ENCODE results near the gene ZFP1. TPM values are rescaled to one million over a fixed set of nuclear protein-coding genes. Genes with fewer than 3 reads are reported as not detected.
A peak's percentile ranks its signal among the peaks of the same experiment; 100 is the strongest.

The ZFP1 gene
- total and polyA plus RNA-seq, 2 experiments from 2014 or later: 4.8 to 12.5 TPM

DNA sequence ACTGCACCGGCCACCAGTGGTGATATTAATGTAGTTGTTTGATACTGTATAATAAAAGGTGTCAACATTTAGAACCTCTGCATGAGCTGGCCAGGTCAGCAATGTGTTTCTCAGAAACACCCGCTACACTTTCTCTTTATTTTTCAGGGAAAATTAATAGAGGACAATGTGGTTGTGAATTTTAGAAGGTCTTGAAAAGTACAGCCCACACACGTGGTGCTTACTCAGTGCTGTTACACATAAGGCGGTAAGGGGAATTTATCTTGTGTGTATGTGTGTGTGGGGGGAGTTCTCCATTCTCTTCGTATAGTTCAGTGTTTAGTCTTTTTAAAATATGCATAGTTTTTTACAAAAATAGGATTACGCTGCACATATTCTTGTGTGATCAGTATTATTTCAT lies 4.4 kb upstream of the ZFP1 start (continued):
- TF ChIP-seq, protein P1, sequence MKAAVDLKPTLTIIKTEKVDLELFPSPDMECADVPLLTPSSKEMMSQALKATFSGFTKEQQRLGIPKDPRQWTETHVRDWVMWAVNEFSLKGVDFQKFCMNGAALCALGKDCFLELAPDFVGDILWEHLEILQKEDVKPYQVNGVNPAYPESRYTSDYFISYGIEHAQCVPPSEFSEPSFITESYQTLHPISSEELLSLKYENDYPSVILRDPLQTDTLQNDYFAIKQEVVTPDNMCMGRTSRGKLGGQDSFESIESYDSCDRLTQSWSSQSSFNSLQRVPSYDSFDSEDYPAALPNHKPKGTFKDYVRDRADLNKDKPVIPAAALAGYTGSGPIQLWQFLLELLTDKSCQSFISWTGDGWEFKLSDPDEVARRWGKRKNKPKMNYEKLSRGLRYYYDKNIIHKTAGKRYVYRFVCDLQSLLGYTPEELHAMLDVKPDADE (IDR thresholded peaks at IDR 0.05): no peak
- TF ChIP-seq CREB1 (CRISPR knock-in tag; IDR thresholded peaks at IDR 0.05; ENCODE audit: low read depth) (no peak), NANOG (IDR thresholded peaks at IDR 0.05; ENCODE audit: borderline replicate concordance) (no peak), POLR2AphosphoS5 (IDR thresholded peaks at IDR 0.05; ENCODE audit: low read depth) (no peak), ZNF331 (CRISPR knock-in tag; IDR thresholded peaks at IDR 0.05; ENCODE audit: low read depth) (no peak), EZH2phosphoT487 (IDR thresholded peaks at IDR 0.05; ENCODE audit: unreplicated experiment) (no peak), EZH2 (IDR thresholded peaks at IDR 0.05; ENCODE audit: low read depth, unreplicated experiment) (no peak)

DNA sequence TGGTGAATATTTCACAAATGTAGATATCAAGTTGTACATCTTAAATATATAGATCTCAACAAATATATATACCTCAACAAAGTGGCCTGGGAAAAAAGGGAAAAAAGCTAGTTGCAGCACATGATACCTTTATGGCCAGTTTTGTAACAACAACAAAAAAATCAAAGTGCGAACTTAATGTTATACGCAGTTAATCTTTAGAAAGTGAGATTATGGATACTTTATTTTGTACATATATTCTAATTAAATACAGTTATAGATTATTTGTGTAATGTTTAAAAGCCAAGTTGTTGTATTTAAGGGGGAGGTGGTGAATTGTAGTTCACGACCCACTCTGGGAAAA lies 385 bp upstream of the ZFP1 start:
- Mint-ChIP-seq H3K36me3 (ENCODE audit: low read depth) (peaks cover 30% of the 10 kb centered on the region), H3K4me3 (peak overlapping the region; percentile 96; the same call in 2 of the 3 replicates), H3K4me1 (no peaks in the 10 kb centered on the region), H3K27ac (no peak overlapping the region), H3K9me3 (peaks cover 46% of the 10 kb centered on the region), H3K27me3 (ENCODE audit: insufficient read depth, low read depth, poor library complexity) (peaks cover 10% of the 10 kb centered on the region)
- Histone ChIP-seq H3K4me2 (peak overlapping the region; percentile 78), H4K20me1 (replicated peaks; ENCODE audit: insufficient read depth) (no peaks in the 10 kb centered on the region), H3K27me3 (ENCODE audit: insufficient read depth) (no peaks in the 10 kb centered on the region), H2AFZ (no peak overlapping the region), H3F3A (replicated peaks; ENCODE audit: low read depth) (0 out of 2 replicates have a peak, but pooled peaks cover 3% of the 10 kb centered on the region), H3K4me1 (ENCODE audit: insufficient read depth) (no peaks in the 10 kb centered on the region), H3K27ac (ENCODE audit: low read depth) (no peak overlapping the region), H3K79me2 (replicated peaks; ENCODE audit: insufficient read depth) (peaks cover 40% of the 10 kb centered on the region), H3K9me2 (ENCODE audit: insufficient read depth) (no peaks in the 10 kb centered on the region; the same call in 1 of the 2 replicates), H3K36me3 (ENCODE audit: insufficient read depth) (no peaks in the 10 kb centered on the region; the same call in 1 of the 2 replicates), H3K4me3 (0 out of 2 replicates have a peak overlapping the region, but pooled peaks have one; percentile 98)
- DNase-seq (ENCODE audit: low spot score): no peak
- no peak for ATAC-seq
- TF ChIP-seq, protein P2, sequence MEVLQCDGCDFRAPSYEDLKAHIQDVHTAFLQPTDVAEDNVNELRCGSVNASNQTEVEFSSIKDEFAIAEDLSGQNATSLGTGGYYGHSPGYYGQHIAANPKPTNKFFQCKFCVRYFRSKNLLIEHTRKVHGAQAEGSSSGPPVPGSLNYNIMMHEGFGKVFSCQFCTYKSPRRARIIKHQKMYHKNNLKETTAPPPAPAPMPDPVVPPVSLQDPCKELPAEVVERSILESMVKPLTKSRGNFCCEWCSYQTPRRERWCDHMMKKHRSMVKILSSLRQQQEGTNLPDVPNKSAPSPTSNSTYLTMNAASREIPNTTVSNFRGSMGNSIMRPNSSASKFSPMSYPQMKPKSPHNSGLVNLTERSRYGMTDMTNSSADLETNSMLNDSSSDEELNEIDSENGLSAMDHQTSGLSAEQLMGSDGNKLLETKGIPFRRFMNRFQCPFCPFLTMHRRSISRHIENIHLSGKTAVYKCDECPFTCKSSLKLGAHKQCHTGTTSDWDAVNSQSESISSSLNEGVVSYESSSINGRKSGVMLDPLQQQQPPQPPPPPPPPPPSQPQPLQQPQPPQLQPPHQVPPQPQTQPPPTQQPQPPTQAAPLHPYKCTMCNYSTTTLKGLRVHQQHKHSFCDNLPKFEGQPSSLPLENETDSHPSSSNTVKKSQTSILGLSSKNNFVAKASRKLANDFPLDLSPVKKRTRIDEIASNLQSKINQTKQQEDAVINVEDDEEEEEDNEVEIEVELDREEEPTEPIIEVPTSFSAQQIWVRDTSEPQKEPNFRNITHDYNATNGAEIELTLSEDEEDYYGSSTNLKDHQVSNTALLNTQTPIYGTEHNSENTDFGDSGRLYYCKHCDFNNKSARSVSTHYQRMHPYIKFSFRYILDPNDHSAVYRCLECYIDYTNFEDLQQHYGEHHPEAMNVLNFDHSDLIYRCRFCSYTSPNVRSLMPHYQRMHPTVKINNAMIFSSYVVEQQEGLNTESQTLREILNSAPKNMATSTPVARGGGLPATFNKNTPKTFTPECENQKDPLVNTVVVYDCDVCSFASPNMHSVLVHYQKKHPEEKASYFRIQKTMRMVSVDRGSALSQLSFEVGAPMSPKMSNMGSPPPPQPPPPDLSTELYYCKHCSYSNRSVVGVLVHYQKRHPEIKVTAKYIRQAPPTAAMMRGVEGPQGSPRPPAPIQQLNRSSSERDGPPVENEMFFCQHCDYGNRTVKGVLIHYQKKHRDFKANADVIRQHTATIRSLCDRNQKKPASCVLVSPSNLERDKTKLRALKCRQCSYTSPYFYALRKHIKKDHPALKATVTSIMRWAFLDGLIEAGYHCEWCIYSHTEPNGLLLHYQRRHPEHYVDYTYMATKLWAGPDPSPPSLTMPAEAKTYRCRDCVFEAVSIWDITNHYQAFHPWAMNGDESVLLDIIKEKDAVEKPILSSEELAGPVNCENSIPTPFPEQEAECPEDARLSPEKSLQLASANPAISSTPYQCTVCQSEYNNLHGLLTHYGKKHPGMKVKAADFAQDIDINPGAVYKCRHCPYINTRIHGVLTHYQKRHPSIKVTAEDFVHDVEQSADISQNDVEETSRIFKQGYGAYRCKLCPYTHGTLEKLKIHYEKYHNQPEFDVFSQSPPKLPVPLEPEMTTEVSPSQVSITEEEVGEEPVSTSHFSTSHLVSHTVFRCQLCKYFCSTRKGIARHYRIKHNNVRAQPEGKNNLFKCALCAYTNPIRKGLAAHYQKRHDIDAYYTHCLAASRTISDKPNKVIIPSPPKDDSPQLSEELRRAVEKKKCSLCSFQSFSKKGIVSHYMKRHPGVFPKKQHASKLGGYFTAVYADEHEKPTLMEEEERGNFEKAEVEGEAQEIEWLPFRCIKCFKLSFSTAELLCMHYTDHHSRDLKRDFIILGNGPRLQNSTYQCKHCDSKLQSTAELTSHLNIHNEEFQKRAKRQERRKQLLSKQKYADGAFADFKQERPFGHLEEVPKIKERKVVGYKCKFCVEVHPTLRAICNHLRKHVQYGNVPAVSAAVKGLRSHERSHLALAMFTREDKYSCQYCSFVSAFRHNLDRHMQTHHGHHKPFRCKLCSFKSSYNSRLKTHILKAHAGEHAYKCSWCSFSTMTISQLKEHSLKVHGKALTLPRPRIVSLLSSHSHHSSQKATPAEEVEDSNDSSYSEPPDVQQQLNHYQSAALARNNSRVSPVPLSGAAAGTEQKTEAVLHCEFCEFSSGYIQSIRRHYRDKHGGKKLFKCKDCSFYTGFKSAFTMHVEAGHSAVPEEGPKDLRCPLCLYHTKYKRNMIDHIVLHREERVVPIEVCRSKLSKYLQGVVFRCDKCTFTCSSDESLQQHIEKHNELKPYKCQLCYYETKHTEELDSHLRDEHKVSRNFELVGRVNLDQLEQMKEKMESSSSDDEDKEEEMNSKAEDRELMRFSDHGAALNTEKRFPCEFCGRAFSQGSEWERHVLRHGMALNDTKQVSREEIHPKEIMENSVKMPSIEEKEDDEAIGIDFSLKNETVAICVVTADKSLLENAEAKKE (CRISPR knock-in tag; IDR thresholded peaks at IDR 0.05): no peak
- no peak for TF ChIP-seq NANOG (IDR thresholded peaks at IDR 0.05; ENCODE audit: borderline replicate concordance)
- no peak for TF ChIP-seq CREB1 (CRISPR knock-in tag; IDR thresholded peaks at IDR 0.05; ENCODE audit: low read depth)
- no peak for TF ChIP-seq JUNB (IDR thresholded peaks at IDR 0.05; ENCODE audit: unreplicated experiment)
- TF ChIP-seq EZH2phosphoT487 (IDR thresholded peaks at IDR 0.05; ENCODE audit: unreplicated experiment): no peak
- no peak for TF ChIP-seq POLR2AphosphoS5 (IDR thresholded peaks at IDR 0.05; ENCODE audit: low read depth)
- no peak for TF ChIP-seq ZNF114 (CRISPR knock-in tag; IDR thresholded peaks at IDR 0.05)
- TF ChIP-seq, protein P3, sequence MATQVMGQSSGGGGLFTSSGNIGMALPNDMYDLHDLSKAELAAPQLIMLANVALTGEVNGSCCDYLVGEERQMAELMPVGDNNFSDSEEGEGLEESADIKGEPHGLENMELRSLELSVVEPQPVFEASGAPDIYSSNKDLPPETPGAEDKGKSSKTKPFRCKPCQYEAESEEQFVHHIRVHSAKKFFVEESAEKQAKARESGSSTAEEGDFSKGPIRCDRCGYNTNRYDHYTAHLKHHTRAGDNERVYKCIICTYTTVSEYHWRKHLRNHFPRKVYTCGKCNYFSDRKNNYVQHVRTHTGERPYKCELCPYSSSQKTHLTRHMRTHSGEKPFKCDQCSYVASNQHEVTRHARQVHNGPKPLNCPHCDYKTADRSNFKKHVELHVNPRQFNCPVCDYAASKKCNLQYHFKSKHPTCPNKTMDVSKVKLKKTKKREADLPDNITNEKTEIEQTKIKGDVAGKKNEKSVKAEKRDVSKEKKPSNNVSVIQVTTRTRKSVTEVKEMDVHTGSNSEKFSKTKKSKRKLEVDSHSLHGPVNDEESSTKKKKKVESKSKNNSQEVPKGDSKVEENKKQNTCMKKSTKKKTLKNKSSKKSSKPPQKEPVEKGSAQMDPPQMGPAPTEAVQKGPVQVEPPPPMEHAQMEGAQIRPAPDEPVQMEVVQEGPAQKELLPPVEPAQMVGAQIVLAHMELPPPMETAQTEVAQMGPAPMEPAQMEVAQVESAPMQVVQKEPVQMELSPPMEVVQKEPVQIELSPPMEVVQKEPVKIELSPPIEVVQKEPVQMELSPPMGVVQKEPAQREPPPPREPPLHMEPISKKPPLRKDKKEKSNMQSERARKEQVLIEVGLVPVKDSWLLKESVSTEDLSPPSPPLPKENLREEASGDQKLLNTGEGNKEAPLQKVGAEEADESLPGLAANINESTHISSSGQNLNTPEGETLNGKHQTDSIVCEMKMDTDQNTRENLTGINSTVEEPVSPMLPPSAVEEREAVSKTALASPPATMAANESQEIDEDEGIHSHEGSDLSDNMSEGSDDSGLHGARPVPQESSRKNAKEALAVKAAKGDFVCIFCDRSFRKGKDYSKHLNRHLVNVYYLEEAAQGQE (IDR thresholded peaks at IDR 0.05; ENCODE audit: unreplicated experiment): no peak
- TF ChIP-seq, protein P4, sequence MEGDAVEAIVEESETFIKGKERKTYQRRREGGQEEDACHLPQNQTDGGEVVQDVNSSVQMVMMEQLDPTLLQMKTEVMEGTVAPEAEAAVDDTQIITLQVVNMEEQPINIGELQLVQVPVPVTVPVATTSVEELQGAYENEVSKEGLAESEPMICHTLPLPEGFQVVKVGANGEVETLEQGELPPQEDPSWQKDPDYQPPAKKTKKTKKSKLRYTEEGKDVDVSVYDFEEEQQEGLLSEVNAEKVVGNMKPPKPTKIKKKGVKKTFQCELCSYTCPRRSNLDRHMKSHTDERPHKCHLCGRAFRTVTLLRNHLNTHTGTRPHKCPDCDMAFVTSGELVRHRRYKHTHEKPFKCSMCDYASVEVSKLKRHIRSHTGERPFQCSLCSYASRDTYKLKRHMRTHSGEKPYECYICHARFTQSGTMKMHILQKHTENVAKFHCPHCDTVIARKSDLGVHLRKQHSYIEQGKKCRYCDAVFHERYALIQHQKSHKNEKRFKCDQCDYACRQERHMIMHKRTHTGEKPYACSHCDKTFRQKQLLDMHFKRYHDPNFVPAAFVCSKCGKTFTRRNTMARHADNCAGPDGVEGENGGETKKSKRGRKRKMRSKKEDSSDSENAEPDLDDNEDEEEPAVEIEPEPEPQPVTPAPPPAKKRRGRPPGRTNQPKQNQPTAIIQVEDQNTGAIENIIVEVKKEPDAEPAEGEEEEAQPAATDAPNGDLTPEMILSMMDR (conservative IDR thresholded peaks at IDR 0.05; ENCODE audit: low read depth in 2 of 2): no peak
